Effector CD4-positive, alpha-beta T cell (primary cell): ENCODE measurements around the gene EIF4H.
"Not testable (repeated sequence)": the region's sequence is repeated elsewhere in the genome, so short reads cannot be mapped to it uniquely, and the experiment has no call there.

Experiments
- DNase-seq: peaks from one replicate; pipeline ENCODE4 v3.0.0-alpha.2; 2020

EIF4H gene

GRCh38 chr7:74175340-74175739, 1.2 kb downstream of the EIF4H start:
- no peak for DNase-seq

- DNase-seq: no peak
These were observed 2.4 kb downstream of the EIF4H start for GRCh38 chr7:74176555-74176954.

- DNase-seq: no peak
These were observed 4.5 kb downstream of the EIF4H start for GRCh38 chr7:74178632-74179031.

DNA sequence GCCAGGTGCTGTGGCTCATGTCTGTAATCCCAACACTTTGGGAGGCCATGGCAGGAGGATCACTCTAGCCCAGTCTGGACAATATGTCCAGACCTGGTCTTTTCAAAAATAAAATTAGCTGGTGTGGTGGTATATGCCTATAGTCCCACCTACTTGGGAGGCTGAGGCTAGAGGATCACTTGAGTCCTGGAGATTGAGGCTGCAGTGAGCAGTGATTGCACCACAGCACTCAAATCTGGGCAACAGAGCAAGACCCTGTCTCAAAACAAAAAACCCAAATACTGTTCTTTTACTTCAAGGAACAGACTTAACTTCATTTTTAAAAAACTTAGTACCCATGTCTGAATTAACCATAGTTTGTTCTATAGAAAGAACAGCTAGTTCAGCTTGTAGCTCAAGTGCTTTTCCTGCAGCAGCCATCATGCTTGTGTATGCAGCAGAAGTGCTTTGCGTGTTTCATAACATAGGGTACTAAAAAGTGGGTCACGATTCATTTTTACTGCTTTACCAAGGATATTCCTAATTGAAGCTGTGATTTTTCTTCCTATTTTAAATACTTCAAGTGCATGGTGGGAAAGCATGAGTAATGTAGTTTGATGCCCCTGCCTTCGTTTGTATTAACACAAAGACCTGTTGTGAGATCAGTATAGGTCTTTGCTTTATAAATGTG, 5.9 kb downstream of the EIF4H start:
- DNase-seq: no peak

DNA sequence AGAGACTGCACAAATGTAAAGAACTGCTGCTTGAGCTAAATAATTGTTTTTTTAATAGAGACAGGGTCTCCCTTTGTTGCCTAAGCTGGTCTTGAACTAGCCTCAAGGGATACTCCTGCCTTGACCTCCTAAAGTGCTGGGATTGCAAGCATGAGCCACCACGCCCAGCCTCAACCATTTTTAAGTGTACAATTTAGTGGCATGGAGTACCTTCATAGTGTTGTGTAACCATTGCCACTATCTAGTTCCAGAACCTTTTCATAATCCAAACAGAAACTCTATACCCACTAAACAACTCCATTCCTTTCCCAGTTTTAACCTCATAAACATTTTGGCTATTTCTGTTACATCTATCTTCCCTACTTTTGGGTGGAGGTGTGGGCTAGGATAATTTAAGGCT, 6.7 kb downstream of the EIF4H start:
- DNase-seq: no peak

DNA sequence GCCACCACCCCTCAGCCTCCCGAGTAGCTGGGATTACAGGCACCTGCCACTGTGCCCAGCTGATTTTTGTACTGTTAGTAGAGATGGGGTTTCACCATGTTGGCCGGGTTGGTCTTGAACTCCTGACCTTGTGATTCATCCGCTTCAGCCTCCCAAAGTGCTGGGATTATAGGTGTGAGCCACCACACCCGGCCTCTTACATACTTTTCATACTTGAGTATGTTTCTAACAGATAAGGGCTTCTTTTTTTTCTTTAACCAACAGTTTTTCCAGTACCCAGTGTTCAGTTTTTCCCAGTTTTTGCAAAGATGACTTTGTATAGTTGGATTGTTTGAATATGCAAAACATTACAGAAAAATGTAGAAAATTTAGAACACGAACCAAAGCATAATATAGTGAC, 7.7 kb downstream of the EIF4H start:
- no peak for DNase-seq

GRCh38 chr7:74182453-74183090, 8.4 kb downstream of the EIF4H start:
- no peak for DNase-seq

GRCh38 chr7:74183142-74183541, 9.0 kb downstream of the EIF4H start:
- DNase-seq: no peak

DNA sequence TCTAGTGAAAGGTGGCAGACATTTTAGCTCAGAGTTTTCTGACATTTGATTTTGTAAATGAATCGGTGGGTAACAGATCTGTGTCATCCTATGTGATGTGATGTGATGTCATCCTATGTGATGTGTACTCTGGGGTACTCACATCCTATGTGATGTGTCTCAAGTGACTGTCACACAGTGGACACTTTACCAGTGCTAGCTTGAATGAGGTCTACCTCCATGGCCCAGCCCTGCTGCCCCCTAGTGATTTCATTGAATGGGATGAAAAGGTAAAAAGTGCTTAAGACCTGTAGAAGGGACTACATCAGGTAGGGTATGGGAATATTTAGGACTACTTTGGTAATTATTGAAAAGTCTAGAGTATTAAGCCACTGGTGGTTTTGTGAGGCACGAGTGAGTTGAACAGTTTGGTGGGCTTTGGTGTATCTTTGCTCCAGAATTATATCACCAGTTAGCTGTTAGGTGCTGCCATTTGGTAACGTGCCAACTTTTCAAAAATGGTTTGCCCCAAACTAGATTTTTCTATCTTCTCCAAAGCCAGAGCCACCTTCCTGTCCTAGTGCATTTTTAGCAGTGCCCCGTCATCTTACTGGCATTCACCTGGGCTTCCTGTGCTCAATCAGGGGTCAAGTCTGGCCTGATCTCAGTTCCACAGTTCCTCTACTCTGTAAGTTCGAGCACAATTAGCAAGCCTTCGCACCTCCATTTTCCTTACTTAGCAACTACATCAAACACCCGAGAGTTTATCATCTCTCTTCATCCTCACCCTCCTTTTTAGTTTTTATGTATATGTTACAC, 9.7 kb downstream of the EIF4H start:
- DNase-seq: peak; percentile 15

GRCh38 chr7:74185016-74185415, 10.9 kb downstream of the EIF4H start:
- DNase-seq: no peak

- DNase-seq: no peak
These were observed 11.5 kb downstream of the EIF4H start for GRCh38 chr7:74185636-74186035.

GRCh38 chr7:74187915-74188675, 13.9 kb downstream of the EIF4H start:
- no peak for DNase-seq

DNA sequence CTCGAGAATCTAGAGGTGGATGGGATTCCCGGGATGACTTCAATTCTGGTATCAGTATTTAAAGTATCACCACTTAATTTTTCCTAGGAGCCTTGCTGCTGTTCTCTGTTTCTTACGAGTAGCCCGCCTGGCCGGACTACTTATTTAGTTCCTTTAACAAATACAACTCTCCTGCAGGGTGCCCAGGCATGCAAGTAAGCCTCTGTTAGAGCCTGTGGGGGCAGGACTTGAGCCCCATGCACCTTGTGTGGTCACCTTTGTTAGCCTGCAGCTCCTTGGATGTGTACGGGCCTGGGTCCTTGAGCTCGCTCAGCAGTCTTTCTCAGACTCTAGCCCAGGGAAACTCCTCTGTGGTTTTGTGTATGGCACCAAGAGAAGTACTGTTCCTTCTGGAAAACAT, 16.1 kb downstream of the EIF4H start:
- no peak for DNase-seq

GRCh38 chr7:74191231-74191630, 17.1 kb downstream of the EIF4H start:
- no peak for DNase-seq

- no peak for DNase-seq
These were observed 18.9 kb downstream of the EIF4H start for GRCh38 chr7:74193054-74193453.

GRCh38 chr7:74193913-74194312, 19.8 kb downstream of the EIF4H start:
- no peak for DNase-seq

DNA sequence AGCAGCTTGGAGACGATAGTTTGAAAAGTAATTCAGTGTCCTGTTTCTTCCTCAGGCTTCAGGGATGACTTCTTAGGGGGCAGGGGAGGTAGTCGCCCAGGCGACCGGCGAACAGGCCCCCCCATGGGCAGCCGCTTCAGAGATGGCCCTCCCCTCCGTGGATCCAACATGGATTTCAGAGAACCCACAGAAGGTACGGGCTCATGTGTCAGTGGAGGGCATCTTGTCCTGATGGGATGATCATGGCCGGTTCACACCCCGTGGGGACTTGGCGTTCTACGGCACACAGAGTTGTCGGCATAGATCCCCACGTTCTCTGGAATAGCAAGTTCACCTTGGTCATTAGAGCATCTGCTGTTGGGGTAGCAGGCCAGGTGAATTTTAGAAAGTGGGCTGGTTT, 20.5 kb downstream of the EIF4H start:
- no peak for DNase-seq

- DNase-seq: not testable (repeated sequence)
These were observed 21.1 kb downstream of the EIF4H start for GRCh38 chr7:74195139-74195860.

- DNase-seq: not testable (repeated sequence)
These were observed 22.0 kb downstream of the EIF4H start for GRCh38 chr7:74195968-74196654.

DNA sequence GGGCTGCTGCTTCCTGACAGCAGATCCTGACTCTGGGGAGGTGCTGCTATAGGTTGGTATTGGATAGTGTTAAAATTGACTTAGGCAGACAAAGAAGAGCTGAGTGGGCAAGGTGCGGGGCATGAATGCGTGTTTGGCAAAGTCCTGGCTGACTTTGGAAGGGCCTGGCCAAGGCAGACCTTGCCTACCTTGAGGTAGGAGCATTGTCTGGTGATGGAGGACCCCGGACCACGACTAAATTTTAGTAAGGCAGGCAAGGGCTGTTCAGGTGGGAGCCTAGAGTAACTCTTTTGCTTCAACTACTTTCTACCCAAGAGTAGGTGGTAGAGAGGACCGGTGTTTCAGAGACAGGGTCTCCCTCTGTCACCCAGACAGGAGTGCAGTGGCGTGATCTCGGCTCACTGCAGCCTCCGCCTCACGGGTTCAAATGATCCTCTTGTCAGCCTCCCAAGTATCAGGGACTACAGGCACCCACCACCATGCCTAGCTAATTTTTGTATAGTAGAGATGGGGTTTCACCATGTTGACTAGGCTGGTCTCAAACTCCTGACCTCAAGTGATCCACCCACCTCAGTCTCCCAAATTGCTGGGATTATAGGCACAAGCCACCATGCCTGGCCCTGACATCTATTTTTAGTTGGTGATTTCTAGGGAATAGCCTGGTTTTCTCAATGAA, 23.4 kb downstream of the EIF4H start:
- no peak for DNase-seq
